GM12878 (cell line): Measurements from ENCODE around the gene CDH2. TPM values are rescaled to one million over a fixed set of nuclear protein-coding genes. Genes with fewer than 3 reads are reported as not detected.

ENCODE experiments used
- ATAC-seq: fragments of 200-7000 bp; cut with Tn5 transposase; 3 replicates; pipeline ENCODE4 v1.9.1; 2020; ENCODE audit warnings: mild to moderate bottlenecking, moderate library complexity
- BruUV-seq: library from RNA; stranded (reverse); fragments of 400-500 nt; replicated peaks from 2 replicates; lab custom pipeline; 2021; lab: Mats Ljungman, UMichigan
- CTCF ChIA-PET: fragments of 300-600 bp; sonication (Branson Sonifier 250); formaldehyde crosslinking; extraction: SDS; loops from one replicate; lab custom pipeline; 2021; ENCODE audit warnings: inconsistent platforms; lab: Yijun Ruan, JAX
- POLR2A ChIA-PET: fragments of 350-600 bp; formaldehyde crosslinking; extraction: SDS; loops from one replicate; lab custom pipeline; 2021; ENCODE audit warnings: inconsistent platforms; lab: Charles Lee
- RAD21 ChIA-PET: fragments of 300-600 bp; sonication (Branson Sonifier 250); formaldehyde crosslinking; loops from one replicate; lab custom pipeline; 2023; ENCODE audit warnings: antibody characterized with exemption; ENCODE audit not compliant: unreplicated experiment; lab: Charles Lee
- SMC1A ChIA-PET: fragments of 300-600 bp; sonication (Branson Sonifier 250); formaldehyde crosslinking; loops from one replicate; lab custom pipeline; 2023; ENCODE audit not compliant: unreplicated experiment, uncharacterized antibody; lab: Charles Lee
- DNase-seq: peaks from one replicate; pipeline ENCODE4 v3.0.0-alpha.2; 2011; ENCODE audit warnings: low read depth, low spot score
- FAIRE-seq: peaks from 3 replicates; lab custom pipeline; 2011; peaks lifted over from hg19 to GRCh38; lab: Jason Lieb, UNC
- H2AFZ ChIP-seq: 2 replicates; pipeline ENCODE4 v1.6.0; 2011; ENCODE audit warnings: low read depth, low read length, control low read depth; ENCODE audit not compliant: control insufficient read depth
- H3K27ac ChIP-seq: 2 replicates; pipeline ENCODE4 v1.5.1; 2011; ENCODE audit warnings: control low read depth; ENCODE audit not compliant: control insufficient read depth, insufficient read depth
- H3K27me3 ChIP-seq, 2 experiments: replicated peaks in 1 of 2; 2 replicates each; pipeline versions ENCODE4 v1.6.0 to v1.6.1; 2011; ENCODE audit warnings: low read length in 1 of 2; ENCODE audit not compliant: control insufficient read depth in 2 of 2, insufficient read depth in 2 of 2
- H3K36me3 ChIP-seq, 2 experiments: 2 replicates each; pipeline ENCODE4 v1.5.1; 2011; ENCODE audit warnings: low read length in 1 of 2; ENCODE audit not compliant: control insufficient read depth in 2 of 2, insufficient read depth in 2 of 2
- H3K4me1 ChIP-seq: 2 replicates; pipeline ENCODE4 v1.6.1; 2011; ENCODE audit warnings: mild to moderate bottlenecking, low read length, moderate library complexity, mixed read lengths; ENCODE audit not compliant: control insufficient read depth, insufficient read depth
- H3K4me2 ChIP-seq: 2 replicates; pipeline ENCODE4 v1.6.0; 2011; ENCODE audit warnings: control low read depth; ENCODE audit not compliant: control insufficient read depth, insufficient read depth
- H3K4me3 ChIP-seq: fragments of 200-600 bp; sonication (generic); 2 replicates; pipeline ENCODE4 v1.5.1; 2016
- H3K79me2 ChIP-seq: 2 replicates; pipeline ENCODE4 v1.6.0; 2011; ENCODE audit warnings: low read length; ENCODE audit not compliant: control insufficient read depth, insufficient read depth
- H3K9ac ChIP-seq: 2 replicates; pipeline ENCODE4 v1.8.0; 2011; ENCODE audit warnings: low read length, control low read depth, mixed read lengths; ENCODE audit not compliant: control insufficient read depth, insufficient read depth
- H3K9me3 ChIP-seq: replicated peaks from 3 replicates; pipeline ENCODE4 v1.5.1; 2011; ENCODE audit warnings: mild to moderate bottlenecking, low read length; ENCODE audit not compliant: control insufficient read depth, insufficient read depth
- H4K20me1 ChIP-seq: 2 replicates; pipeline ENCODE4 v1.6.0; 2011; ENCODE audit not compliant: control insufficient read depth, insufficient read depth
- CEBPB ChIP-seq, 2 experiments: fragments of 150-350 bp in 1 of 2; IDR thresholded peaks; 2 replicates each; pipeline ENCODE4 v1.6.1; 2012 to 2014; ENCODE audit warnings: low read depth in 2 of 2, low read length in 2 of 2, borderline replicate concordance in 1 of 2, inconsistent platforms in 1 of 2
- ESRRA ChIP-seq: IDR thresholded peaks from 2 replicates; pipeline ENCODE4 v1.6.1; 2012; ENCODE audit warnings: mild to moderate bottlenecking, low read length, improper control_type of control experiment
- HCFC1 ChIP-seq: fragments of 150-350 bp; IDR thresholded peaks from 2 replicates; pipeline ENCODE4 v1.6.1; 2014; ENCODE audit warnings: low read length
- NBN ChIP-seq: fragments of 450-650 bp; IDR thresholded peaks from 2 replicates; pipeline ENCODE4 v1.6.1; 2016
- TBL1XR1 ChIP-seq: IDR thresholded peaks from 2 replicates; pipeline ENCODE4 v1.6.1; 2012; ENCODE audit warnings: low read depth, low read length, improper control_type of control experiment
- ZBTB11 ChIP-seq: fragments of 450-650 bp; formaldehyde crosslinking; IDR thresholded peaks from 2 replicates; pipeline ENCODE4 v1.5.0; 2022; ENCODE audit warnings: mild to moderate bottlenecking, missing genetic modification characterization
- WGBS: methylation state at CpG from one replicate; pipeline ENCODE4 v1.1.6; 2016; ENCODE audit warnings: low lambda C conversion rate; ENCODE audit not compliant: insufficient replicate concordance, insufficient coverage; ENCODE audit errors: missing lambda C conversion rate; 5-methylcytosine and 5-hydroxymethylcytosine counted together
- in situ Hi-C: fragments of 300-500 bp; cut with MboI; formaldehyde crosslinking; loops from 9 replicates; pipeline ENCODE4 v1.14.3; 2018; ENCODE audit warnings: mixed read lengths
- intact Hi-C: fragments of 100-400 bp; cut with micrococcal nuclease; formaldehyde crosslinking; loops from one replicate; pipeline ENCODE4 v1.14.2; 2022; ENCODE audit not compliant: unreplicated experiment
- polyA plus RNA-seq, 11 experiments: library from polyadenylated mRNA; depleted of rRNA in 4 of 11; unstranded in 6 of 11; stranded (reverse) in 5 of 11; fragments of >200 nt; fragmentation: Nextera tagmentation in 4 of 11; fragmentation: Illumina TruSeq in 1 of 11; extraction: Ambion mirVana in 4 of 11; extraction: Trizol in 1 of 11; gene quantifications; 1 replicate in 1 of 11; 2 replicates in 10 of 11; pipeline versions ENCODE4 v1.2.1 to v1.2.3, GENCODE V29; 2011 to 2016; ENCODE audit warnings: inconsistent platforms in 2 of 11, missing spikeins in 2 of 11, low read depth in 1 of 11
- total RNA-seq, 4 experiments: library from RNA; depleted of rRNA in 3 of 4; stranded (reverse); fragments of >200 nt in 3 of 4; fragmentation: Illumina TruSeq in 1 of 4; extraction: Trizol in 1 of 4; gene quantifications; 2 replicates each; pipeline versions ENCODE4 v1.2.1 to v1.2.3, GENCODE V29; 2013 to 2021

CDH2 gene
- total and polyA plus RNA-seq, 10 of the 15 experiments (the other 5 are each of a cell fraction or from before 2014, with no cell fraction given), result 0.01 to 0.25 (median 0.06) TPM; not detected in 4

GRCh38 chr18:27970321-27970720 is 206.6 kb downstream of the CDH2 start:
- Histone ChIP-seq H4K20me1 (no peaks in the 10 kb centered on the region), H3K4me2 (no peak overlapping the region), H3K4me3 (no peak overlapping the region), H3K36me3 (no peaks in the 10 kb centered on the region), H3K27me3 (no peaks in the 10 kb centered on the region), H3K79me2 (no peaks in the 10 kb centered on the region), H3K27ac (no peak overlapping the region), H3K4me1 (no peaks in the 10 kb centered on the region), H2AFZ (no peak overlapping the region), H3K9me3 (no peaks in the 10 kb centered on the region), H3K9ac (no peak overlapping the region)
- ATAC-seq (no peak), DNase-seq (no peak), FAIRE-seq (no peak)
- SMC1A ChIA-PET, result no interaction called here
- RAD21 ChIA-PET, result no interaction called here
- intact Hi-C loops (no loop called here), in situ Hi-C loops (no loop called here)
- POLR2A ChIA-PET, result no interaction called here
- BruUV-seq, result no TSS peak
- CTCF ChIA-PET, result no interaction called here
- TF ChIP-seq ZBTB11 (CRISPR knock-in tag) (no peak), NBN (no peak), HCFC1 (no peak), TBL1XR1 (no peak), CEBPB (IDR thresholded peaks at IDR 0.05; ENCODE audit: borderline replicate concordance in 1 of 2, low read depth in 2 of 2, low read length in 2 of 2) (no peak), ESRRA (no peak)
- 6% methylated on average over 1 of the region's 1 CpG for WGBS
